22Rv1 (cell line): ENCODE data around the gene CDCP1.

Experiments
- CTCF ChIP-seq: fragments of 450-650 bp; IDR thresholded peaks from 2 replicates; pipeline ENCODE4 v1.5.1; 2017; ENCODE audit warnings: mild to moderate bottlenecking
- ZFX ChIP-seq: fragments of 450-650 bp; IDR thresholded peaks from 2 replicates; pipeline ENCODE4 v1.6.1; 2017; ENCODE audit warnings: antibody characterized with exemption, borderline replicate concordance

GRCh38 chr3:45048244-45048643 is 97.9 kb downstream of the CDCP1 start:
- no peak for TF ChIP-seq CTCF
- no peak for TF ChIP-seq ZFX
